HEK293T (cell line): ENCODE results near the gene DNLZ.

Source experiments
- BHLHE40 ChIP-seq: fragments of 450-650 bp; IDR thresholded peaks from 2 replicates; pipeline ENCODE4 v1.6.1; 2016; ENCODE audit warnings: mild to moderate bottlenecking, moderate library complexity, borderline replicate concordance
- ELF4 ChIP-seq: fragments of 450-650 bp; IDR thresholded peaks from 2 replicates; pipeline ENCODE4 v1.6.1; 2017; ENCODE audit warnings: antibody characterized with exemption
- FOXA1 ChIP-seq: fragments of 450-650 bp; IDR thresholded peaks from 2 replicates; pipeline ENCODE4 v1.6.1; 2016; ENCODE audit warnings: mild to moderate bottlenecking
- FOXK2 ChIP-seq: fragments of 450-650 bp; IDR thresholded peaks from 2 replicates; pipeline ENCODE4 v1.6.1; 2016; ENCODE audit warnings: mild to moderate bottlenecking
- FOXM1 ChIP-seq: fragments of 450-650 bp; IDR thresholded peaks from 2 replicates; pipeline ENCODE4 v1.6.1; 2017; ENCODE audit warnings: mild to moderate bottlenecking, borderline replicate concordance
- HDGF ChIP-seq: fragments of 450-650 bp; IDR thresholded peaks from 2 replicates; pipeline ENCODE4 v1.6.1; 2017; ENCODE audit warnings: antibody characterized with exemption, borderline replicate concordance
- NFRKB ChIP-seq: fragments of 450-650 bp; IDR thresholded peaks from 2 replicates; pipeline ENCODE4 v1.6.1; 2016; ENCODE audit warnings: mild to moderate bottlenecking, moderate library complexity
- PKNOX1 ChIP-seq: fragments of 450-650 bp; IDR thresholded peaks from 2 replicates; pipeline ENCODE4 v1.6.1; 2016
- SP1 ChIP-seq: fragments of 450-650 bp; IDR thresholded peaks from 2 replicates; pipeline ENCODE4 v1.6.1; 2017
- SUZ12 ChIP-seq: fragments of 450-650 bp; IDR thresholded peaks from 2 replicates; pipeline ENCODE4 v1.6.1; 2016; ENCODE audit warnings: mild to moderate bottlenecking
- TARDBP ChIP-seq: fragments of 450-650 bp; IDR thresholded peaks from 2 replicates; pipeline ENCODE4 v1.6.1; 2016
- ZNF384 ChIP-seq: fragments of 450-650 bp; IDR thresholded peaks from 2 replicates; pipeline ENCODE4 v1.6.1; 2016

- TF ChIP-seq BHLHE40 (no peak), FOXM1 (no peak), NFRKB (no peak), HDGF (no peak), FOXK2 (no peak), TARDBP (no peak), ZNF384 (no peak), PKNOX1 (no peak), SUZ12 (no peak), FOXA1 (no peak), ELF4 (no peak), SP1 (no peak)
These were observed 23.6 kb downstream of the DNLZ start for GRCh38 chr9:136339958-136340310.
